HL-60 (cell line): Measurements from ENCODE around the gene TNIP3.

Source experiments
- DNase-seq, 2 experiments: peaks; one replicate each; pipeline ENCODE4 v3.0.0-alpha.2; 2010 to 2020; ENCODE audit warnings: low read depth in 1 of 2, low spot score in 1 of 2
- H3K27ac ChIP-seq: fragments of 250-450 bp; sonication (Bioruptor Pico); replicated peaks from 2 replicates; pipeline ENCODE4 v1.5.1; 2020; ENCODE audit warnings: mild to moderate bottlenecking, moderate library complexity
- H3K27me3 ChIP-seq: fragments of 250-450 bp; sonication (Bioruptor Pico); 2 replicates; pipeline ENCODE4 v1.5.1; 2021; ENCODE audit warnings: mild to moderate bottlenecking, moderate library complexity; ENCODE audit not compliant: insufficient read depth, poor library complexity, severe bottlenecking
- H3K4me3 ChIP-seq: replicated peaks from 2 replicates; pipeline ENCODE4 v1.5.1; 2011; ENCODE audit warnings: mild to moderate bottlenecking, control low read depth, low read length; ENCODE audit not compliant: insufficient read depth
- CTCF ChIP-seq: IDR thresholded peaks from one replicate; pipeline ENCODE4 v1.5.1; 2011; ENCODE audit warnings: low read length, control low read depth, inconsistent platforms; ENCODE audit not compliant: insufficient read depth
- GABPA ChIP-seq: IDR thresholded peaks from 2 replicates; pipeline ENCODE4 v1.6.1; 2012; ENCODE audit warnings: low read depth
- POLR2AphosphoS5 ChIP-seq: IDR thresholded peaks from 2 replicates; pipeline ENCODE4 v1.6.1; 2012; ENCODE audit warnings: low read depth
- REST ChIP-seq: IDR thresholded peaks from 2 replicates; pipeline ENCODE4 v1.6.1; 2012; ENCODE audit warnings: low read depth; ENCODE audit not compliant: insufficient replicate concordance
- SPI1 ChIP-seq: IDR thresholded peaks from 2 replicates; pipeline ENCODE4 v1.6.1; 2012; ENCODE audit warnings: low read depth, mild to moderate bottlenecking, borderline replicate concordance

Gene TNIP3

GRCh38 chr4:121195649-121196048 lies 31.5 kb upstream of the TNIP3 start:
- TF ChIP-seq SPI1 (no peak), CTCF (no peak), REST (no peak), GABPA (no peak), POLR2AphosphoS5 (no peak)
- no peak for DNase-seq
- no peak overlapping the region for H3K4me3 ChIP-seq
- no peaks in the 10 kb centered on the region for H3K27me3 ChIP-seq
- H3K27ac ChIP-seq, result no peak overlapping the region

- TF ChIP-seq GABPA, result no peak
- TF ChIP-seq CTCF, result peak; percentile 44
- DNase-seq, result peak in 1 of 2 experiments; percentile 11
- Histone ChIP-seq H3K27ac (no peak overlapping the region), H3K27me3 (no peaks in the 10 kb centered on the region), H3K4me3 (no peak overlapping the region)
Measured at GRCh38 chr4:121192480-121192879, 28.4 kb upstream of the TNIP3 start.

- TF ChIP-seq CTCF (no peak), SPI1 (no peak), POLR2AphosphoS5 (no peak), GABPA (no peak), REST (no peak)
- H3K27me3 ChIP-seq, result no peaks in the 10 kb centered on the region
- no peak for DNase-seq
- no peak overlapping the region for H3K27ac ChIP-seq
- H3K4me3 ChIP-seq, result no peak overlapping the region
Measured at GRCh38 chr4:121192013-121192412, 27.9 kb upstream of the TNIP3 start.

GRCh38 chr4:121191361-121191760 lies 27.2 kb upstream of the TNIP3 start:
- DNase-seq, result no peak
- Histone ChIP-seq H3K4me3 (no peak overlapping the region), H3K27ac (no peak overlapping the region), H3K27me3 (no peaks in the 10 kb centered on the region)
- TF ChIP-seq POLR2AphosphoS5, result no peak
- no peak for TF ChIP-seq REST
- no peak for TF ChIP-seq CTCF
- no peak for TF ChIP-seq SPI1
- no peak for TF ChIP-seq GABPA
